Thyroid gland (tissue), 4 donors: Measurements from ENCODE around the gene LRRC34. TPM values are rescaled to one million over a fixed set of nuclear protein-coding genes. Genes with fewer than 3 reads are reported as not detected.

Experiments used
- DNase-seq, 2 donors: peaks; one replicate each; pipeline ENCODE4 v3.0.0-alpha.2; 2019
- H3K27ac ChIP-seq, 3 donors: fragments of 200-600 bp; sonication (generic); 1 replicate in 2 of 3; 2 replicates in 1 of 3; pipeline ENCODE4 v1.5.1; 2016 to 2019; ENCODE audit warnings: mild to moderate bottlenecking in 1 of 3, moderate library complexity in 1 of 3
- H3K27me3 ChIP-seq: fragments of 200-600 bp; sonication (generic); one replicate; pipeline ENCODE4 v1.5.1; 2019
- H3K36me3 ChIP-seq, 2 donors: fragments of 200-600 bp; sonication (generic); one replicate each; pipeline ENCODE4 v1.5.1; 2016 to 2019
- H3K4me1 ChIP-seq, 2 donors: fragments of 200-600 bp; sonication (generic); one replicate each; pipeline ENCODE4 v1.5.1; 2017 to 2019
- H3K4me3 ChIP-seq, 3 donors: fragments of 200-600 bp; sonication (generic); replicated peaks in 1 of 3; 1 replicate in 2 of 3; 2 replicates in 1 of 3; pipeline ENCODE4 v1.5.1; 2016; ENCODE audit warnings: mild to moderate bottlenecking in 1 of 3
- H3K9me3 ChIP-seq: fragments of 200-600 bp; sonication (generic); one replicate; pipeline ENCODE4 v1.5.1; 2017
- CTCF ChIP-seq, 6 experiments: fragments of 200-600 bp in 3 of 6; fragments of 450-650 bp in 3 of 6; sonication (generic) in 3 of 6; IDR thresholded peaks; one replicate each; pipeline ENCODE4 v1.5.1; 2016 to 2019; ENCODE audit warnings: antibody characterized with exemption in 6 of 6, mild to moderate bottlenecking in 2 of 6, inconsistent platforms in 1 of 6, moderate library complexity in 1 of 6
- POLR2A ChIP-seq, 2 donors: fragments of 450-650 bp; IDR thresholded peaks; one replicate each; pipeline ENCODE4 v1.6.1; 2017; ENCODE audit warnings: antibody characterized with exemption in 2 of 2, mild to moderate bottlenecking in 2 of 2, moderate library complexity in 1 of 2
- WGBS, 2 donors: methylation state at CpG; one replicate each; pipeline ENCODE4 v1.1.5; 2017; 5-methylcytosine and 5-hydroxymethylcytosine counted together
- intact Hi-C: fragments of 100-400 bp; cut with DNase I; formaldehyde crosslinking; loops from one replicate; pipeline ENCODE4 v1.15.1; 2023
- total RNA-seq, 4 donors: library from RNA; depleted of rRNA; stranded (reverse); fragments of >200 nt; gene quantifications; one replicate each; pipeline ENCODE4 v1.2.3, GENCODE V29; 2016

Gene LRRC34
- total RNA-seq, 4 donors from 2014 or later: 2.9 to 6.6 (median 5.1) TPM

GRCh38 chr3:169772897-169773816 lies 39.5 kb downstream of the LRRC34 start, which contains the start of gene MYNN:
Gene MYNN (plus strand): TSS chr3:169773396. CDS start chr3:169774296, 900 bp downstream.
- peak; percentile 92 to 98 for TF ChIP-seq POLR2A (IDR thresholded peaks at IDR 0.05)
- TF ChIP-seq CTCF (IDR thresholded peaks at IDR 0.05): peak in 1 of 6 experiments; percentile 15

GRCh38 chr3:169772305-169772896 lies 40.3 kb downstream of the LRRC34 start:
- peak overlapping the region; percentile 91 to 99 (median 99) for H3K27ac ChIP-seq
- TF ChIP-seq CTCF (IDR thresholded peaks at IDR 0.05) (no peak), POLR2A (IDR thresholded peaks at IDR 0.05) (no peak)
- peaks cover 0 to 8% of the 10 kb centered on the region in 2 donors for H3K36me3 ChIP-seq
- DNase-seq: peak; percentile 86 to 87
- intact Hi-C loops: no loop called here
- WGBS, 2 donors: 1% methylated on average over 15 of the region's 15 CpGs
- H3K9me3 ChIP-seq: no peaks in the 10 kb centered on the region
- H3K4me1 ChIP-seq: peaks cover 3 to 22% of the 10 kb centered on the region in 2 donors
- H3K27me3 ChIP-seq: no peaks in the 10 kb centered on the region
- H3K4me3 ChIP-seq: peak overlapping the region; percentile 75 to 89 (median 81)

More at GRCh38 chr3:169772897-169773816, 39.5 kb downstream of the LRRC34 start, which contains the start of gene MYNN:
- Histone ChIP-seq H3K27me3 (no peaks in the 10 kb centered on the region), H3K36me3 (peaks cover 0 to 8% of the 10 kb centered on the region in 2 donors), H3K4me3 (peak within 1 kb of the TSS; percentile 75 to 89 (median 81)), H3K9me3 (no peaks in the 10 kb centered on the region), H3K27ac (peak within 1 kb of the TSS; percentile 91 to 99 (median 99)), H3K4me1 (peaks cover 3 to 22% of the 10 kb centered on the region in 2 donors)
- 1% methylated on average over 24 to 31 of the region's 61 CpGs for WGBS, 2 donors
- DNase-seq: peak; percentile 93 to 94
- intact Hi-C loops: no loop called here

GRCh38 chr3:169771497-169772304 lies 41.0 kb downstream of the LRRC34 start:
- TF ChIP-seq POLR2A (IDR thresholded peaks at IDR 0.05) (no peak), CTCF (IDR thresholded peaks at IDR 0.05) (no peak)
- intact Hi-C loops: no loop called here
- DNase-seq: peak; percentile 48 to 53
- Histone ChIP-seq H3K36me3 (peaks cover 0 to 5% of the 10 kb centered on the region in 2 donors), H3K4me3 (peak overlapping the region in 2 of 3 donors; percentile 61 to 89), H3K9me3 (no peaks in the 10 kb centered on the region), H3K27ac (peak overlapping the region; percentile 91 to 99 (median 99)), H3K27me3 (no peaks in the 10 kb centered on the region), H3K4me1 (peaks cover 3 to 22% of the 10 kb centered on the region in 2 donors)
- 1% methylated on average over 27 of the region's 27 CpGs for WGBS, 2 donors

GRCh38 chr3:169769287-169770181 lies 43.2 kb downstream of the LRRC34 start, which contains the start of gene ACTRT3:
Gene ACTRT3 (minus strand): TSS chr3:169769561. CDS start chr3:169769520, 41 bp downstream.
- H3K4me1 ChIP-seq: peaks cover 6 to 8% of the 10 kb centered on the region in 2 donors
- 2 to 6% methylated on average over 16 to 24 of the region's 51 CpGs for WGBS, 2 donors
- H3K4me3 ChIP-seq: peak within 1 kb of the TSS; percentile 10 to 30 (median 27)
- H3K36me3 ChIP-seq: no peaks in the 10 kb centered on the region
- no peaks in the 10 kb centered on the region for H3K9me3 ChIP-seq
- no peaks in the 10 kb centered on the region for H3K27me3 ChIP-seq
- peak; percentile 65 to 71 for DNase-seq
- intact Hi-C loops: no loop called here
- TF ChIP-seq POLR2A (IDR thresholded peaks at IDR 0.05): peak in 1 of 2 donors; percentile 45
- no peak for TF ChIP-seq CTCF (IDR thresholded peaks at IDR 0.05)
- H3K27ac ChIP-seq: peak within 1 kb of the TSS; percentile 83 to 98 (median 91)
